Amniotic stem cell (primary cell): ENCODE measurements around the gene CCDC137.

ENCODE experiments used
- DNase-seq: peaks from one replicate; lab custom pipeline; 2025; lab: John Stamatoyannopoulos, UW

The CCDC137 gene

GRCh38 chr17:81683208-81683583 is 16.7 kb downstream of the CCDC137 start:
- no peak for DNase-seq

DNA sequence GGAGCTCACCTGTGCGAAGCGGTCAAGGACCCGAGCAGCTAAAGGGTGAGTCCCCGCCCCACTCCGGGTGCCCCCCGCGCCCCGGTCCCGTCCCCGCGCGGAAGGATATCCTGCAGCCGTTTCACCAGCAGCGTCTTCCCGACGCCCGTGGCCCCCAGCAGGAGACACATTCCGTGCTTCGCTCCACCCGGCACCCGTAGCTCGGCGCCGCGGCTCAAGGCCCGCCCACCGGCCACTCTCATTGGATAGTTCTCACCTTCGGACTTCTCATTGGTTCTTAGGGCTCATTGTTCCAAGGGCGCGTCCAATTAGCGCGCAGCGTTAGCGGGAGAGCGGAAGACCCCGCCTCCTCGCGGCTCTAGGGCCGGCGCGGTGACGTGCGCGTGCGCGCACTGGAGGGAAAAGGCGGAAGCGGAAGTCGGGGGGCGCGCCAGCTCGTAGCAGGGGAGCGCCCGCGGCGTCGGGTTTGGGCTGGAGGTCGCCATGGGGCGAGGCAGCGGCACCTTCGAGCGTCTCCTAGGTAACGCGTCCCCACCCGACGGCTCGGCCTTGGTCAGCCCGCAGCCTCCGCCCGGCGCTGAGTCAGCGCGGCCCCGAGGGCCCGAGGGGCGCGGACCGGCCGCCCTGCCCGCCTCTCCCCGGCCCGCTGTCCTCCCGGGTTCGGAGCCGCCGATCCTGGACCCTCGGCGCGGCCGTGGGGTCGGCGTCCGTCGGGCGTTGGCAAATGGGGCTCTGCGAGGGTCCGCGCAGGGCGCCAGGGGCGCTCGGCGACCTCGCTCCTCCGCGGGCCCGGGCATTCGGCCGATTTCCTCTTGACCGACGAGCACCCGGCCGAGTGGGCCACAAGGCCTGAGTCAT is 17.3 kb downstream of the CCDC137 start, which contains the start of the genes ARL16 and HGS:
TSS of gene ARL16 (minus strand) at position 214 of the 858 bp plus-strand sequence. CDS start at position 170, 44 bp downstream.
TSS of gene HGS (plus strand) at position 428 of the 858 bp plus-strand sequence. CDS start at position 484, 56 bp downstream.
- peak; percentile 99 for DNase-seq

- DNase-seq = peak; percentile 62
Measured at GRCh38 chr17:81684442-81684911, 17.9 kb downstream of the CCDC137 start.

- DNase-seq = peak; percentile 35
Measured at GRCh38 chr17:81685108-81685507, 18.6 kb downstream of the CCDC137 start.

DNA sequence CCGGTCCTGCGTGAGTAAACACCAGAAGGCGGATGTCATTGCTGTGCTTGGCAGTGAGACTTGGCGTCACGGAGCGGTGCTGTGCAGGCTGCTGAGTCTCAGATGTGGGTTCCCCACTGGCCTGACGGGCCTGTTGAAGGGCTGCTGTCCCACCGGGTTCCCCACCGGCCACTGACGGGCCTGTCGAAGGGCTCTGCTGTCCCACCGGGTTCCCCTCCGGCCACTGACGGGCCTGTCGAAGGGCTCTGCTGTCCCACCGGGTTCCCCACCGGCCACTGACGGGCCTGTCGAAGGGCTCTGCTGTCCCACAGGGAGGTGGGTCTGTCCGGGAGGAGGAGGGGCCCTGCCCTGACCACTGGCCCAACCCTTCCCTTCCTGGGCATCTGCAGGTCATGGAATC is 20.1 kb downstream of the CCDC137 start:
- no peak for DNase-seq

GRCh38 chr17:81687770-81688541 is 21.4 kb downstream of the CCDC137 start:
- DNase-seq = no peak

- no peak for DNase-seq
Measured at GRCh38 chr17:81688616-81689015, 22.1 kb downstream of the CCDC137 start.

GRCh38 chr17:81690066-81690465 is 23.5 kb downstream of the CCDC137 start:
- no peak for DNase-seq

DNA sequence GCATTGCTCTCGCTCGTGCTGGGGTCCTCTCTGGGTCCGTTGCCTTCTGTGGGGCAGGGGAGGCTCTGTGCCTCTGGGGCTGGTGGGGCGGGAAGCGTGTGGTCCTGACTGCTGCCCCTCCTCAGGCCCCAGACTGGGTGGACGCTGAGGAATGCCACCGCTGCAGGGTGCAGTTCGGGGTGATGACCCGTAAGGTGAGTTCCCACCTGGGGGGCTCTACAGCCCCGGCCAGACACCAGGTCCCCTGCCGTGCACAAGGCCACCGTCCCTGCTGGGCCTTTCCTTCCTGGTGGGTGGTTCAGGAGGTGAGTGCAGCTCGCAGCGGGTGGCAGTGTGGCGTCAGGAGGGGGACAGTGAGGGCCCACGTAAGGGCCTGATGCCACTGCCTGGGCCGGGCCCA is 24.0 kb downstream of the CCDC137 start:
- no peak for DNase-seq

GRCh38 chr17:81691196-81691595 is 24.7 kb downstream of the CCDC137 start:
- DNase-seq = no peak

- DNase-seq = no peak
Measured at GRCh38 chr17:81691608-81692007, 25.1 kb downstream of the CCDC137 start.

GRCh38 chr17:81693509-81694210 is 27.1 kb downstream of the CCDC137 start:
- DNase-seq = no peak

GRCh38 chr17:81694810-81695209 is 28.3 kb downstream of the CCDC137 start:
- DNase-seq = no peak

- no peak for DNase-seq
Measured at GRCh38 chr17:81695211-81695610, 28.7 kb downstream of the CCDC137 start.

DNA sequence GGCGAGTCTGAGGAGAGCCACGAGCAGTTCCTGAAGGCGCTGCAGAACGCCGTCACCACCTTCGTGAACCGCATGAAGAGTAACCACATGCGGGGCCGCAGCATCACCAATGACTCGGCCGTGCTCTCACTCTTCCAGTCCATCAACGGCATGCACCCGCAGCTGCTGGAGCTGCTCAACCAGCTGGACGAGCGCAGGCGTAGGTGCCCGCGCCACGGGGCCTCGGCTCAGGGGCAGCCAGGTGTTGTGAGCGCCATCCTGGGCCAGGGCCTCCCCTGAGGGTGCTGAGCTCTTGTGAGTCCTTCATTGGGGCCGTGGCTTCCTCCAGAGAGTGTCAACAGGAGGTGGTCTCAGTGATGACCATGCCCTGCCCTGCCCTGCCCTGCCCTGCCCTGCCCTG is 29.3 kb downstream of the CCDC137 start:
- no peak for DNase-seq

- no peak for DNase-seq
Measured at GRCh38 chr17:81696218-81696941, 29.8 kb downstream of the CCDC137 start.

DNA sequence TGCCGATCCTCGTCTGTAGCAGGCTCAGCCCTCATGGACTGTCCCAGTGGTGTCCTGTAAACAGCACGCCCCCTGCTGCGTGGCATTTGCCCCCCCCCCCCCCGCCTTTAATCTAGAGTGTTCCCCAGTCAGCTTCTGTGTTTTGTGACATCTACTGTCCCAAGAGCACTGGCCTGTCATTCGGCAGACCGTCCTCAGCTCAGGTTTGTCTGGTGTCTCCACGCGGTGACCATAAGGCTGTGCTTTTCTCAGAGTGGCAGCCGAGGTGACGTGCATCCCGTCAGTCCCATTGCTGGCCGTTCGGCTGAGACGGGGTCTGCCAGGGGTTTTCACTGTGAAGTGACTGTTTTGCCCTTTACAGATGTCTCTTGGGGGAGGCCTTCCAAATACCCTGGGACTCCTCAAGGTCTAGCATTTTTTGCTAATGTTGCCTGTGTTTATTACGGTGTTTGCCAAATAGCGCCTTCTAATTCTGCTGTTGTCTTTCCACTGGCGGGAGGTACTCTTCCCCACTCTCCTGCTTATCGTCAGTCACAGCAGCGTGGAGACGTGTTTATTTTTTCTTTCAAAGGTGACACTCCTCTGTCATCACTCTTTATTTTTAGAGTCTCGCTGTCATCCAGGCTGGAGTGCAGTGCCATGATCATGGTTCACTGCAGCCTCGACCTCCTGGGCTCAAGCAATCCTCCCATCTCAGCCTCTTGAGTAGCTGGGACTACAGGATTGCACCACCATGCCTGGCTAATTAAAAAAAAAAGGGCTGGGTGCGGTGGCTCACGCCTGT is 30.9 kb downstream of the CCDC137 start:
- no peak for DNase-seq

- DNase-seq = no peak
Measured at GRCh38 chr17:81700353-81701287, 34.1 kb downstream of the CCDC137 start.

DNA sequence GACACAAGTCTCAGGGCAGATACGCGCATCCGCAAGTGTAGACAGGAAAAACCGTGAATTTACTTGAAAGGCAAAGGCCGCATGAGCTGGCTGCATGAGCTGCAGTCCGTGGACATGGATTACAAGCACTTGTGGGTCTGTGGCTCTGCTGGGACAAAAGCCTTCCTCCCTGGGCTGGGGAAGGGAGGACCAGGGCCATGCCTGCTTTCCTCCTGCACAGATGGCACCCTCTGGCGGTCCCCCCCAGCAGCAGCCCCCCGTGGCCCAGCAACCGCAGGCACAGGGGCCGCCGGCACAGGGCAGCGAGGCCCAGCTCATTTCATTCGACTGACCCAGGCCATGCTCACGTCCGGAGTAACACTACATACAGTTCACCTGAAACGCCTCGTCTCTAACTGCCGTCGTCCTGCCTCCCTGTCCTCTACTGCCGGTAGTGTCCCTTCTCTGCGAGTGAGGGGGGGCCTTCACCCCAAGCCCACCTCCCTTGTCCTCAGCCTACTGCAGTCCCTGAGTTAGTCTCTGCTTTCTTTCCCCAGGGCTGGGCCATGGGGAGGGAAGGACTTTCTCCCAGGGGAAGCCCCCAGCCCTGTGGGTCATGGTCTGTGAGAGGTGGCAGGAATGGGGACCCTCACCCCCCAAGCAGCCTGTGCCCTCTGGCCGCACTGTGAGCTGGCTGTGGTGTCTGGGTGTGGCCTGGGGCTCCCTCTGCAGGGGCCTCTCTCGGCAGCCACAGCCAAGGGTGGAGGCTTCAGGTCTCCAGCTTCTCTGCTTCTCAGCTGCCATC is 34.9 kb downstream of the CCDC137 start:
- no peak for DNase-seq
